Measurements from ENCODE around the gene SNRPN.

- TF ChIP-seq, protein P1, sequence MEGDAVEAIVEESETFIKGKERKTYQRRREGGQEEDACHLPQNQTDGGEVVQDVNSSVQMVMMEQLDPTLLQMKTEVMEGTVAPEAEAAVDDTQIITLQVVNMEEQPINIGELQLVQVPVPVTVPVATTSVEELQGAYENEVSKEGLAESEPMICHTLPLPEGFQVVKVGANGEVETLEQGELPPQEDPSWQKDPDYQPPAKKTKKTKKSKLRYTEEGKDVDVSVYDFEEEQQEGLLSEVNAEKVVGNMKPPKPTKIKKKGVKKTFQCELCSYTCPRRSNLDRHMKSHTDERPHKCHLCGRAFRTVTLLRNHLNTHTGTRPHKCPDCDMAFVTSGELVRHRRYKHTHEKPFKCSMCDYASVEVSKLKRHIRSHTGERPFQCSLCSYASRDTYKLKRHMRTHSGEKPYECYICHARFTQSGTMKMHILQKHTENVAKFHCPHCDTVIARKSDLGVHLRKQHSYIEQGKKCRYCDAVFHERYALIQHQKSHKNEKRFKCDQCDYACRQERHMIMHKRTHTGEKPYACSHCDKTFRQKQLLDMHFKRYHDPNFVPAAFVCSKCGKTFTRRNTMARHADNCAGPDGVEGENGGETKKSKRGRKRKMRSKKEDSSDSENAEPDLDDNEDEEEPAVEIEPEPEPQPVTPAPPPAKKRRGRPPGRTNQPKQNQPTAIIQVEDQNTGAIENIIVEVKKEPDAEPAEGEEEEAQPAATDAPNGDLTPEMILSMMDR (optimal IDR thresholded peaks at IDR 0.05 in 1 of 3, IDR thresholded peaks at IDR 0.05 in 1 of 3, conservative IDR thresholded peaks at IDR 0.05 in 1 of 3; ENCODE audit: extremely low read depth in 1 of 3, insufficient read depth in 2 of 3, low read length in 3 of 3), result no peak
- no peak for TF ChIP-seq EZH2 (IDR thresholded peaks at IDR 0.05; ENCODE audit: low read length)
These were observed 14.6 kb upstream of the SNRPN start for GRCh38 chr15:24940236-24940635.
